IMR-90 (cell line): Measurements from ENCODE around the gene FGFRL1. TPM values are rescaled to one million over a fixed set of nuclear protein-coding genes. Genes with fewer than 3 reads are reported as not detected.

Experiments
- ATAC-seq: fragments of 200-7000 bp; cut with Tn5 transposase; 2 replicates; pipeline ENCODE4 v1.9.1; 2020; ENCODE audit warnings: low read depth, mild to moderate bottlenecking, moderate library complexity
- BruUV-seq: library from RNA; stranded (reverse); fragments of 400-500 nt; replicated peaks from 2 replicates; lab custom pipeline; 2021; lab: Mats Ljungman, UMichigan
- CTCF ChIA-PET: fragments of 300-600 bp; formaldehyde crosslinking; extraction: SDS; loops from one replicate; lab custom pipeline; 2021; ENCODE audit warnings: antibody characterized with exemption; lab: Yijun Ruan, JAX
- POLR2A ChIA-PET: fragments of 300-600 bp; sonication (Branson Sonifier 250); formaldehyde crosslinking; loops from one replicate; lab custom pipeline; 2022; ENCODE audit warnings: antibody characterized with exemption; ENCODE audit not compliant: unreplicated experiment; lab: Charles Lee
- DNase-seq: peaks from one replicate; pipeline ENCODE4 v3.0.0; 2013
- H2AFZ ChIP-seq: replicated peaks from 2 replicates; pipeline ENCODE3; 2013; ENCODE audit warnings: low read length, mild to moderate bottlenecking; ENCODE audit not compliant: poor library complexity
- H2AK5ac ChIP-seq: 2 replicates; pipeline ENCODE4 v1.6.1; 2013; ENCODE audit warnings: low read depth, low read length, inconsistent platforms
- H2AK9ac ChIP-seq: replicated peaks from 2 replicates; pipeline ENCODE3; 2013; ENCODE audit warnings: mild to moderate bottlenecking, low read depth, low read length, moderate library complexity; ENCODE audit not compliant: poor library complexity
- H2BK120ac ChIP-seq: 2 replicates; pipeline ENCODE4 v1.6.1; 2013; ENCODE audit warnings: low read depth, low read length, inconsistent platforms
- H2BK15ac ChIP-seq: 3 replicates; pipeline ENCODE4 v1.6.1; 2013; ENCODE audit warnings: low read depth, low read length, inconsistent platforms
- H2BK20ac ChIP-seq: 2 replicates; pipeline ENCODE4 v1.6.1; 2013; ENCODE audit warnings: low read depth, mild to moderate bottlenecking, inconsistent platforms, low read length, moderate library complexity
- H2BK5ac ChIP-seq: 2 replicates; pipeline ENCODE4 v1.6.1; 2013; ENCODE audit warnings: mild to moderate bottlenecking, low read depth, low read length, inconsistent platforms; ENCODE audit not compliant: poor library complexity, severe bottlenecking
- H3K14ac ChIP-seq: replicated peaks from 2 replicates; pipeline ENCODE4 v1.6.1; 2013; ENCODE audit warnings: low read depth, low read length, inconsistent platforms
- H3K18ac ChIP-seq: 2 replicates; pipeline ENCODE4 v1.6.1; 2013; ENCODE audit warnings: low read depth, low read length, control low read depth
- H3K23ac ChIP-seq: 2 replicates; pipeline ENCODE4 v1.6.1; 2013; ENCODE audit warnings: low read depth, low read length, inconsistent platforms
- H3K27ac ChIP-seq: 2 replicates; pipeline ENCODE4 v1.5.1; 2013; ENCODE audit warnings: mild to moderate bottlenecking, control low read depth, low read length; ENCODE audit not compliant: insufficient read depth
- H3K27me3 ChIP-seq: 2 replicates; pipeline ENCODE4 v1.6.1; 2013; ENCODE audit warnings: low read length; ENCODE audit not compliant: control insufficient read depth, insufficient read depth
- H3K36me3 ChIP-seq: 2 replicates; pipeline ENCODE4 v1.6.1; 2013; ENCODE audit warnings: low read length, mixed read lengths; ENCODE audit not compliant: control insufficient read depth, insufficient read depth
- H3K4ac ChIP-seq: 2 replicates; pipeline ENCODE4 v1.6.1; 2013; ENCODE audit warnings: low read depth, low read length, inconsistent platforms
- H3K4me1 ChIP-seq: 2 replicates; pipeline ENCODE4 v1.6.1; 2013; ENCODE audit warnings: low read length, mixed read lengths; ENCODE audit not compliant: control insufficient read depth, insufficient read depth
- H3K4me2 ChIP-seq: 2 replicates; pipeline ENCODE4 v1.6.1; 2013; ENCODE audit warnings: low read depth, mild to moderate bottlenecking, control low read depth, low read length, moderate library complexity
- H3K4me3 ChIP-seq: 2 replicates; pipeline ENCODE4 v1.5.1; 2013; ENCODE audit warnings: low read depth, mild to moderate bottlenecking, control low read depth, low read length, moderate library complexity; ENCODE audit not compliant: insufficient read depth
- H3K56ac ChIP-seq: 2 replicates; pipeline ENCODE4 v1.6.1; 2013; ENCODE audit warnings: low read length, inconsistent platforms; ENCODE audit not compliant: insufficient read depth; ENCODE audit errors: extremely low read depth
- H3K79me1 ChIP-seq, 2 experiments: 2 replicates each; pipeline ENCODE4 v1.6.1; 2013; ENCODE audit warnings: low read length in 2 of 2, inconsistent platforms in 1 of 2, low read depth in 1 of 2
- H3K9ac ChIP-seq: 2 replicates; pipeline ENCODE4 v1.6.1; 2013; ENCODE audit warnings: low read depth, low read length, control low read depth
- H3K9me1 ChIP-seq: 2 replicates; pipeline ENCODE4 v1.6.1; 2013; ENCODE audit warnings: low read length, inconsistent platforms; ENCODE audit not compliant: insufficient read depth
- H3K9me3 ChIP-seq: 2 replicates; pipeline ENCODE4 v1.6.1; 2013; ENCODE audit warnings: low read length; ENCODE audit not compliant: control insufficient read depth, insufficient read depth
- H4K20me1 ChIP-seq: 2 replicates; pipeline ENCODE4 v1.6.1; 2013; ENCODE audit warnings: low read length, inconsistent platforms; ENCODE audit not compliant: insufficient read depth
- H4K5ac ChIP-seq: 2 replicates; pipeline ENCODE4 v1.6.1; 2013; ENCODE audit warnings: mild to moderate bottlenecking, low read depth, low read length, control low read depth
- H4K8ac ChIP-seq, 2 experiments: 2 replicates each; pipeline ENCODE4 v1.6.1; 2013; ENCODE audit warnings: low read depth in 2 of 2, low read length in 2 of 2, control low read depth in 1 of 2, inconsistent platforms in 1 of 2
- H4K91ac ChIP-seq: 2 replicates; pipeline ENCODE4 v1.6.1; 2013; ENCODE audit warnings: low read depth, low read length, inconsistent platforms; ENCODE audit not compliant: insufficient read depth
- MAZ ChIP-seq: IDR thresholded peaks from 2 replicates; pipeline ENCODE4 v1.6.1; 2012; ENCODE audit warnings: low read depth, mild to moderate bottlenecking, low read length, improper control_type of control experiment, moderate library complexity, borderline replicate concordance
- RFX5 ChIP-seq: IDR thresholded peaks from 2 replicates; pipeline ENCODE4 v1.8.0; 2012; ENCODE audit warnings: low read depth, mild to moderate bottlenecking, low read length, moderate library complexity
- SMC3 ChIP-seq: fragments of 150-350 bp; IDR thresholded peaks from 2 replicates; pipeline ENCODE4 v1.6.1; 2016; ENCODE audit warnings: low read depth, mild to moderate bottlenecking, antibody characterized with exemption, low read length, moderate library complexity
- WGBS, 2 experiments: methylation state at CpG; one replicate each; pipeline versions ENCODE4 v1.1.5 to v1.1.7; 2013; ENCODE audit warnings: missing lambda C conversion rate in 2 of 2; ENCODE audit not compliant: insufficient read length in 1 of 2; ENCODE audit errors: extremely low coverage in 2 of 2; 5-methylcytosine and 5-hydroxymethylcytosine counted together
- dilution Hi-C: fragments of 300-500 bp; cut with HindIII; formaldehyde crosslinking; loops from one replicate; pipeline ENCODE4 v1.14.3; 2018; ENCODE audit warnings: low sequenced_read_pairs; ENCODE audit not compliant: unreplicated experiment
- in situ Hi-C: fragments of 300-500 bp; cut with MboI; formaldehyde crosslinking; loops from 3 replicates; pipeline ENCODE4 v1.14.3; 2019; ENCODE audit warnings: low sequenced_read_pairs, inconsistent platforms, mixed read lengths
- intact Hi-C: fragments of 100-400 bp; cut with micrococcal nuclease; formaldehyde crosslinking; loops from 2 replicates; pipeline ENCODE4 v1.10.0; 2022
- polyA plus RNA-seq, 3 experiments: library from polyadenylated mRNA; depleted of rRNA; stranded (reverse); fragments of >200 nt; gene quantifications; 2 replicates each; pipeline ENCODE4 v1.2.3, GENCODE V29; 2012; ENCODE audit warnings: low replicate concordance in 1 of 3
- total RNA-seq: library from RNA; depleted of rRNA; stranded (reverse); fragments of >200 nt; gene quantifications from 2 replicates; pipeline ENCODE4 v1.2.3, GENCODE V29; 2012
- TF ChIP-seq, protein P1 (sequence below): conservative IDR thresholded peaks from 2 replicates; pipeline ENCODE4 v1.5.1; 2012; ENCODE audit warnings: mild to moderate bottlenecking, low read depth, low read length, improper control_type of control experiment
- TF ChIP-seq, protein P2 (sequence below): fragments of 150-350 bp; IDR thresholded peaks from 2 replicates; pipeline ENCODE4 v1.6.1; 2017; ENCODE audit warnings: mild to moderate bottlenecking, antibody characterized with exemption, low read length, low read depth

The FGFRL1 gene
- total and polyA plus RNA-seq, 2 of the 4 experiments (the other 2 are of a cell fraction), result 49.3 to 78.8 TPM

DNA sequence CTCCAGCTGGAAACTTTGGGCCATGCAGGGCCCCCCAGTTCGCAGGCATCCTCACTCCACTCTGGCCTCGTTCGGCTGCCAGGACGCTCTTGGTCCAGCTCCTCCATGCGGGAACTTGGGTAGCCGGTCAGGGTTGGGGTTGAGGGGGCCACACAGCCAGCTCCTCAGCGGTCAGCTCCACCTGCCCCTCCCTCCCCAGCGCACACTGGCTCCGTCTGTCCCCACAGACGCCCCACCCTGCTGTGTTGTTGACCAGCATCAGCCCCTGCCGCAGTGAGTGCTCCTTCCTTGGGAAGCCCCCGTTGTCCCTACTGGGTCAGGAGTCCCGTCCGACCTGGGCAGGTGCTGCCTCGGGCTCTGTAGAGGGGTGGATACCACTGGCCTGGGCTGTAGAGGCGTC lies 5.8 kb downstream of the FGFRL1 start:
- H2BK15ac ChIP-seq, result no peak overlapping the region
- CTCF ChIA-PET, result no interaction called here
- no peak overlapping the region for H3K4me2 ChIP-seq
- no peak overlapping the region for H3K4me3 ChIP-seq
- peaks cover 5% of the 10 kb centered on the region; the same call in 1 of the 2 replicates for H3K36me3 ChIP-seq
- no peak overlapping the region for H3K27ac ChIP-seq
- TF ChIP-seq RFX5 (no peak), SMC3 (no peak), MAZ (no peak)
- TF ChIP-seq, protein P1, sequence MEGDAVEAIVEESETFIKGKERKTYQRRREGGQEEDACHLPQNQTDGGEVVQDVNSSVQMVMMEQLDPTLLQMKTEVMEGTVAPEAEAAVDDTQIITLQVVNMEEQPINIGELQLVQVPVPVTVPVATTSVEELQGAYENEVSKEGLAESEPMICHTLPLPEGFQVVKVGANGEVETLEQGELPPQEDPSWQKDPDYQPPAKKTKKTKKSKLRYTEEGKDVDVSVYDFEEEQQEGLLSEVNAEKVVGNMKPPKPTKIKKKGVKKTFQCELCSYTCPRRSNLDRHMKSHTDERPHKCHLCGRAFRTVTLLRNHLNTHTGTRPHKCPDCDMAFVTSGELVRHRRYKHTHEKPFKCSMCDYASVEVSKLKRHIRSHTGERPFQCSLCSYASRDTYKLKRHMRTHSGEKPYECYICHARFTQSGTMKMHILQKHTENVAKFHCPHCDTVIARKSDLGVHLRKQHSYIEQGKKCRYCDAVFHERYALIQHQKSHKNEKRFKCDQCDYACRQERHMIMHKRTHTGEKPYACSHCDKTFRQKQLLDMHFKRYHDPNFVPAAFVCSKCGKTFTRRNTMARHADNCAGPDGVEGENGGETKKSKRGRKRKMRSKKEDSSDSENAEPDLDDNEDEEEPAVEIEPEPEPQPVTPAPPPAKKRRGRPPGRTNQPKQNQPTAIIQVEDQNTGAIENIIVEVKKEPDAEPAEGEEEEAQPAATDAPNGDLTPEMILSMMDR, result no peak
- TF ChIP-seq, protein P2, sequence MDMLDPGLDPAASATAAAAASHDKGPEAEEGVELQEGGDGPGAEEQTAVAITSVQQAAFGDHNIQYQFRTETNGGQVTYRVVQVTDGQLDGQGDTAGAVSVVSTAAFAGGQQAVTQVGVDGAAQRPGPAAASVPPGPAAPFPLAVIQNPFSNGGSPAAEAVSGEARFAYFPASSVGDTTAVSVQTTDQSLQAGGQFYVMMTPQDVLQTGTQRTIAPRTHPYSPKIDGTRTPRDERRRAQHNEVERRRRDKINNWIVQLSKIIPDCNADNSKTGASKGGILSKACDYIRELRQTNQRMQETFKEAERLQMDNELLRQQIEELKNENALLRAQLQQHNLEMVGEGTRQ, result no peak
- BruUV-seq, result no TSS peak
- peaks cover 4% of the 10 kb centered on the region; the same call in 1 of the 2 replicates for H3K9me1 ChIP-seq
- H2AK5ac ChIP-seq, result no peak overlapping the region
- no peak overlapping the region for H2BK20ac ChIP-seq
- H3K18ac ChIP-seq, result no peak overlapping the region
- 62% methylated on average over 3 of the region's 16 CpGs; no CpG with 5 or more reads in 1 of the 2 experiments for WGBS, 2 experiments
- no peak overlapping the region for H2BK120ac ChIP-seq
- in situ Hi-C loops, result no loop called here
- ATAC-seq (no peak), DNase-seq (no peak)
- no peak overlapping the region for H3K9ac ChIP-seq
- H4K20me1 ChIP-seq, result peaks cover 28% of the 10 kb centered on the region
- no peak overlapping the region for H2AFZ ChIP-seq
- peaks cover 2% of the 10 kb centered on the region; the same call in 1 of the 2 replicates for H3K4me1 ChIP-seq
- no peak overlapping the region for H3K23ac ChIP-seq
- H3K4ac ChIP-seq, result no peak overlapping the region
- H4K8ac ChIP-seq, result no peak overlapping the region
- H2BK5ac ChIP-seq, result no peak overlapping the region
- H4K91ac ChIP-seq, result no peak overlapping the region
- dilution Hi-C loops, result no loop called here
- POLR2A ChIA-PET, result no interaction called here
- no peak overlapping the region for H2AK9ac ChIP-seq
- H3K79me1 ChIP-seq, result peaks cover 0 to 9% of the 10 kb centered on the region in 2 experiments; a peak in 2 of 4 replicates
- no peaks in the 10 kb centered on the region for H3K27me3 ChIP-seq
- intact Hi-C loops, result no loop called here
- H3K14ac ChIP-seq, result no peak overlapping the region
- H3K9me3 ChIP-seq, result no peaks in the 10 kb centered on the region
- H4K5ac ChIP-seq, result no peak overlapping the region
- no peak overlapping the region for H3K56ac ChIP-seq
